GM10847 (cell line): ENCODE data around the gene KCNK5.

ENCODE experiments used
- POLR2A ChIP-seq: IDR thresholded peaks from 2 replicates; pipeline ENCODE4 v1.6.1; 2011; ENCODE audit not compliant: insufficient read length; ENCODE audit errors: extremely low read depth

The KCNK5 gene

GRCh38 chr6:39153766-39154397 lies 75.4 kb downstream of the KCNK5 start:
- no peak for TF ChIP-seq POLR2A

DNA sequence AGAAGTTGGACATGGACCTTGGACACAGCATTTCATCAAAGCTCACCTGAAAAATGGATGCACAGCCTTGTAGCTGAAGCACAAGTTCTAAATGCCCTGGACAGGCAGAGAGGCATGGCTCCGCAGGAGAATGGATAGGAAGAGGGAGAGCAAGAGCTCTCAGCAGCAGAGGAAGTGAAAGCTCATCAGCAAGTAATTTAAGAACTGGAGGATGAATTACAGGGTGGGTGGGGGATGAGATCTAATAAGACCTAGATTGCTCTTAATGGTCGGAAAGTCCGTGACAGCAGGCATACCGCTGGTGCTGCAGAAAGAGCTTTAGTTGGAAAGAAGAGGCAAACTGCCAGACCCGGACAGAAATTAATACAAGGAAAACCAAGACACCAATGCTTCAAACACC lies 77.0 kb downstream of the KCNK5 start:
- TF ChIP-seq POLR2A: no peak

DNA sequence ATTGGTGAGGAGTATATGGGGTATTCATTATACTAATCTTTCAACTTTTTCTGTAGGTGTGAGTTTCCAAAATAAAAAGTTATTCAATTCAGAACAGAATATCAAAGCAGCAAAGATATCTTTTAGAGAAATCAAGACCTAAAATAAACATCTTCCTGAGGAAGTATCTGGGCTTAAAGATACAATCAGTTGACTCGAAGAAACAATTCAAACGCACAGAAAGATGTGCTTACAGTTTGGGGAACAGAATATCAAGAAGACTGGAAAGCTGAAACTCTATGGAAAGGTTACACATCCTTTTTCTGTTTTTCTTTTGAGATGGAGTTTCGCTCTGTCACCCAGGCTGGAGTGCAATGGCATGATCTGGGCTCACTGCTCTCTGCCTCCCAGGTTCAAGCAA lies 78.1 kb downstream of the KCNK5 start:
- no peak for TF ChIP-seq POLR2A

GRCh38 chr6:39144481-39145173 lies 84.6 kb downstream of the KCNK5 start:
- no peak for TF ChIP-seq POLR2A

GRCh38 chr6:39143238-39143930 lies 85.9 kb downstream of the KCNK5 start:
- TF ChIP-seq POLR2A: no peak

DNA sequence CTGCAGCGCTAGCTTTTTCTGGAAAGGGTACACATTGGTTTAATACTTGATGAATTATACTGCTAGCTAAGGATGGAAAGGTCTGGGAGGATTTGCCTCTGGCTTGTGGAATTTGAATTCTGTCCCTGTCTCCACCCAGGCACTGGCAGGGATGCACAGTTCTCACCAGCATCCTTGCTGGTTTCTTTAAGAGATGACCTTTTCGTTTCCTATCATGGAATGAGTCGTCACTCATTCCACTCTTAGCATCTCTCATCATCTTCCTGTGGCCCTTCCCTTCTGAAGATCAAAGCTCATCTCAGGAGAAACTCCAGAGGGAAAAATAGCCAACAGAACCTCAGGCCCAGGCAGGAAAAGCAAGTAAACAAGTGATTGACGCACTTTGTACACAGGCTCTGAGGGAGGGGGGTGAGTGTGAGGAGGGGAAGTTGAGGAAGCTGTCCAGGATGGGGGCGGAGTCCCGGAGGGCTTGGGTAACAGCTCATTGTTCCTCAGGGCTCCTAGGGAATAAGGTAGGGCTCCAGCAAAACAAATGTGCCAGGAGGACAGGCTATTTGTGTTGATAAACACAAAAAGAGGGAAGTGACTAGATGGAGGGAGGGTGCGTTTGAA lies 88.6 kb downstream of the KCNK5 start:
- no peak for TF ChIP-seq POLR2A
